NCI-H345 treated with DMSO at 0.1 percent for 48 hours (cell line): ENCODE data around the gene DCTN4.

Experiments used
- DNase-seq: peaks from one replicate; lab custom pipeline; 2025; ENCODE audit not compliant: unreplicated experiment; lab: John Stamatoyannopoulos, UW

Gene DCTN4

GRCh38 chr5:150671509-150672236, 87.1 kb downstream of the DCTN4 start:
- no peak for DNase-seq

GRCh38 chr5:150670948-150671310, 87.9 kb downstream of the DCTN4 start:
- DNase-seq = no peak

- DNase-seq = no peak
Observed at GRCh38 chr5:150670275-150670947, 88.4 kb downstream of the DCTN4 start.

GRCh38 chr5:150665044-150665443, 93.8 kb downstream of the DCTN4 start:
- DNase-seq = no peak

- DNase-seq = no peak
Observed at GRCh38 chr5:150663936-150664335, 94.9 kb downstream of the DCTN4 start.

GRCh38 chr5:150662731-150663516, 95.9 kb downstream of the DCTN4 start:
- no peak for DNase-seq

GRCh38 chr5:150661821-150662596, 96.8 kb downstream of the DCTN4 start:
- DNase-seq = no peak

- no peak for DNase-seq
Observed at GRCh38 chr5:150661086-150661485, 97.7 kb downstream of the DCTN4 start, which contains the start of gene MYOZ3. TSS of gene MYOZ3 (plus strand) at chr5:150661251. CDS start at chr5:150662942, 1,691 bp downstream.

- DNase-seq = no peak
Observed at GRCh38 chr5:150660108-150660831, 98.5 kb downstream of the DCTN4 start.

- DNase-seq = no peak
Observed at GRCh38 chr5:150659360-150660107, 99.3 kb downstream of the DCTN4 start.

GRCh38 chr5:150658699-150659265, 100.0 kb downstream of the DCTN4 start:
- DNase-seq = no peak
